ENCODE results near the gene EARS2. TPM values are rescaled to one million over a fixed set of nuclear protein-coding genes. Genes with fewer than 3 reads are reported as not detected.

EARS2 gene
- total and polyA plus RNA-seq, 9 of the 15 experiments (the other 6 are each of a cell fraction or from before 2014, with no cell fraction given): 17.6 to 58.6 (median 36.3) TPM

DNA sequence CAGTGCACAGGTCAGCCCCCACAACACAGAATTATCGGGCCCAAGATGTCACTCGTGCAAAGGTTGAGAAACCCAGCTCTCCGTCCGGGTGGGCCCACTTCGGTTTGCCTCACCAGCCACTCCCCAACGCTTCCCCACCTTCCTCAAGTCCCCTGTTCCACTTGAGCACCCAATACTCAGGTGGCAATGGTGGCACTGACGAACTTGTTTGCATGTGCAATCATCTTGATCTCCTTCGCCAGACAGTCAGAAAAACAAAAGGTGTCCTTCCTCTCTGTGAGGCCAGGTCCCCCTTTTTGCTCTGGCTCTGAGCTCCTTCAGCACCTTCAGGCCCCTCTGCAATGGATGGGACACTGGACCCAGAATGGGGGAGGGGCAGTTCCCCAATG lies 50.5 kb downstream of the EARS2 start:
- H3K9me3 ChIP-seq (replicated peaks; ENCODE audit: control insufficient read depth, insufficient read depth, low read depth, low read length): no peaks in the 10 kb centered on the region
- ATAC-seq: no peak
- FAIRE-seq: no peak
- in situ Hi-C loops (cut with MboI) (no loop called here), intact Hi-C loops (cut with micrococcal nuclease) (loop anchor here (5.0 kb wide), 1 partner anchor 69 kb away; no protein-coding TSS in a partner anchor)
- peaks cover 40% of the 10 kb centered on the region for H3K36me3 ChIP-seq (ENCODE audit: control insufficient read depth, insufficient read depth, low read length)
- H3K4me2 ChIP-seq (ENCODE audit: insufficient read depth, low read length): peak overlapping the region; percentile 41; the same call in 1 of the 2 replicates
- 76% methylated on average over 8 of the region's 8 CpGs for WGBS (ENCODE audit: insufficient coverage, low coverage, missing lambda C conversion rate)
- no peaks in the 10 kb centered on the region for H3K27me3 ChIP-seq (ENCODE audit: control insufficient read depth in 2 of 2, insufficient read depth in 2 of 2, low read length in 2 of 2)
- H3K4me3 ChIP-seq: no peak overlapping the region
- H3K4me1 ChIP-seq (replicated peaks in 1 of 2; ENCODE audit: control insufficient read depth in 2 of 2, insufficient read depth in 2 of 2, low read length in 2 of 2): peaks cover 41 to 54% of the 10 kb centered on the region in 2 experiments; a peak in 4 of 5 replicates
- POLR2A ChIA-PET: interaction anchor here (0.6 to 2.1 kb wide), 5 partner anchors 9 to 573 kb away, joined by 3 to 9 read pairs (median 3); no protein-coding TSS in a partner anchor
- CTCF ChIA-PET (ENCODE audit: low intra/inter-chr PET ratio): no interaction called here
- peak overlapping the region in 1 of 2 experiments; percentile 65; a peak in 2 of 4 replicates for H3K9ac ChIP-seq (ENCODE audit: insufficient read depth in 1 of 2, low read depth in 2 of 2, low read length in 2 of 2)
- peaks cover 87% of the 10 kb centered on the region for H3K79me2 ChIP-seq (ENCODE audit: control insufficient read depth, insufficient read depth, low read length)
- H3K27ac ChIP-seq (ENCODE audit: extremely low read depth, low read depth, low read length): no peak overlapping the region
- DNase-seq (ENCODE audit: extremely low read depth in 1 of 4, low spot score in 3 of 4): no peak
- peaks cover 18% of the 10 kb centered on the region for H3K9me1 ChIP-seq (ENCODE audit: control insufficient read depth, insufficient read depth, low read length)
- H4K20me1 ChIP-seq (replicated peaks; ENCODE audit: control insufficient read depth, insufficient read depth, low read length): peaks cover 44% of the 10 kb centered on the region
- no TSS peak for BruUV-seq (replicated peaks)
- H2AFZ ChIP-seq (ENCODE audit: low read depth, low read length): no peak overlapping the region
- TF ChIP-seq HNRNPH1 (optimal IDR thresholded peaks at IDR 0.05; ENCODE audit: low read depth, low read length) (no peak), MTA1 (IDR thresholded peaks at IDR 0.05; ENCODE audit: borderline replicate concordance) (no peak), ZNF696 (CRISPR knock-in tag; conservative IDR thresholded peaks at IDR 0.05) (no peak), CHD2 (IDR thresholded peaks at IDR 0.05; ENCODE audit: low read depth, low read length) (no peak), HDAC2 (IDR thresholded peaks at IDR 0.05) (no peak), KLF6 (CRISPR knock-in tag; IDR thresholded peaks at IDR 0.05; ENCODE audit: borderline replicate concordance) (no peak), NR1H2 (CRISPR knock-in tag; IDR thresholded peaks at IDR 0.05) (no peak), SAP30 (IDR thresholded peaks at IDR 0.05; ENCODE audit: borderline replicate concordance, insufficient read depth, low read depth, low read length, poor library complexity, severe bottlenecking) (no peak)
